Measurements from ENCODE around the gene KRT40. TPM values are rescaled to one million over a fixed set of nuclear protein-coding genes. Genes with fewer than 3 reads are reported as not detected.

Gene KRT40
- total and polyA plus RNA-seq, 2 donors (not counting 3 experiments of a cell fraction or from before 2014, with no cell fraction given): not detected

GRCh38 chr17:41009936-41010335 lies 25.8 kb upstream of the KRT40 start:
- BruUV-seq (replicated peaks): no TSS peak
- Histone ChIP-seq H4K20me1 (replicated peaks; ENCODE audit: control insufficient read depth, extremely low read depth, insufficient read depth, low read length) (no peaks in the 10 kb centered on the region), H3K27ac (ENCODE audit: insufficient read depth, low read depth, low read length) (no peak overlapping the region), H3K4me2 (ENCODE audit: insufficient read depth, low read length) (no peak overlapping the region), H3K9me1 (replicated peaks; ENCODE audit: control insufficient read depth, extremely low read depth, insufficient read depth, low read length) (no peaks in the 10 kb centered on the region), H3K4me3 (replicated peaks in 1 of 3; ENCODE audit: insufficient read depth in 1 of 3, low read depth in 1 of 3, low read length in 3 of 3) (no peak overlapping the region), H3K36me3 (ENCODE audit: control insufficient read depth in 2 of 2, extremely low read depth in 1 of 2, insufficient read depth in 2 of 2, low read length in 2 of 2) (no peaks in the 10 kb centered on the region), H3K9me3 (replicated peaks; ENCODE audit: control insufficient read depth, insufficient read depth, low read length) (no peaks in the 10 kb centered on the region), H3K4me1 (ENCODE audit: control insufficient read depth, extremely low read depth, insufficient read depth, low read length) (no peaks in the 10 kb centered on the region), H2AFZ (ENCODE audit: low read depth, low read length) (no peak overlapping the region), H3K9ac (replicated peaks; ENCODE audit: extremely low read depth, insufficient read depth, low read length) (no peak overlapping the region), H3K79me2 (ENCODE audit: control insufficient read depth, insufficient read depth, low read length) (no peaks in the 10 kb centered on the region), H3K27me3 (ENCODE audit: control insufficient read depth in 2 of 2, insufficient read depth in 2 of 2, low read length in 2 of 2) (peaks cover 0 to 1% of the 10 kb centered on the region in 2 experiments)
- POLR2A ChIA-PET: no interaction called here
- DNase-seq (ENCODE audit: low read depth, low spot score) (no peak), FAIRE-seq (no peak)
- CTCF ChIA-PET: no interaction called here
- intact Hi-C loops (cut with micrococcal nuclease) (no loop called here), dilution Hi-C loops (cut with MboI; ENCODE audit: extremely low pct_ligation_motif_present, low sequenced_read_pairs) (no loop called here)
- TF ChIP-seq POLR2A (IDR thresholded peaks at IDR 0.05; ENCODE audit: low read depth, low read length) (no peak), EZH2 (IDR thresholded peaks at IDR 0.05; ENCODE audit: borderline replicate concordance, low read depth, low read length, severe bottlenecking) (no peak), POLR2AphosphoS5 (IDR thresholded peaks at IDR 0.05; ENCODE audit: insufficient read depth, low read depth, low read length) (no peak), MYC (IDR thresholded peaks at IDR 0.05; ENCODE audit: low read depth, low read length) (no peak), FOS (IDR thresholded peaks at IDR 0.05; ENCODE audit: borderline replicate concordance, insufficient read depth, low read length) (no peak), GATA2 (IDR thresholded peaks at IDR 0.05; ENCODE audit: insufficient read depth, insufficient read length, low read depth, low read length) (no peak), MAX (IDR thresholded peaks at IDR 0.05; ENCODE audit: insufficient read depth, insufficient read length) (no peak), JUN (IDR thresholded peaks at IDR 0.05; ENCODE audit: borderline replicate concordance, insufficient read depth, insufficient read length, low read depth) (no peak), CTCF (IDR thresholded peaks at IDR 0.05; ENCODE audit: extremely low read depth in 1 of 2, insufficient read depth in 1 of 2, low read depth in 1 of 2, low read length in 2 of 2) (no peak)
